IPS-18c (cell line): Measurements from ENCODE around the gene ABCC5.
"Not testable (repeated sequence)": the region's sequence is repeated elsewhere in the genome, so short reads cannot be mapped to it uniquely, and the experiment has no call there.

Experiments used
- H3K4me3 ChIP-seq: 2 replicates; pipeline ENCODE4 v1.7.0; 2013; ENCODE audit warnings: low read depth, mild to moderate bottlenecking, low read length, moderate library complexity; ENCODE audit not compliant: insufficient read depth
- H3K9me3 ChIP-seq: one replicate; pipeline ENCODE4 v1.6.1; 2013; ENCODE audit warnings: mild to moderate bottlenecking, low read length, moderate library complexity; ENCODE audit not compliant: control insufficient read depth, insufficient read depth

The ABCC5 gene

GRCh38 chr3:184017672-184018423 is at the start of gene ABCC5:
TSS of gene ABCC5 (minus strand) at chr3:184017884. CDS start at chr3:184014392, 3,492 bp downstream.
- H3K9me3 ChIP-seq: no peaks in the 10 kb centered on the region
- H3K4me3 ChIP-seq: peak within 1 kb of the TSS; percentile 100

DNA sequence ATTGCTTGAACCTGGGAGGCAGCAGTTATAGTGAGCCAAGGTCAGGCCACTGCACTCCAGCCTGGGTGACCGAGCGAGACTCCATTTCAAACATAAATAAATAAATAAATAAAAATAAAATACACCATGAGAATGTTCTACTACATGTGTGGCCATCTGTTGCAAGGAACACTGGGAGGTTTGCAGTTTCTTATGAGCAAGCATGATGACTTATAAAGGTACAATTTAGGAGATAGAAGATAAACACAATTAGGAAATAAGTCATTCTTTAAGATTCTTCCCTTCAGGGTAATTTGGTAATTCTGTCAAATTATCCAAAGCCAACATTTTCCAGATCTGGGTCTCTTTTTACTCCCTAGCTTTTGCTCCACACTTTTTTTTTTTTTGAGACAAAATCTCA is 48.5 kb upstream of the ABCC5 start:
- Histone ChIP-seq H3K9me3 (no peaks in the 10 kb centered on the region), H3K4me3 (no peak overlapping the region)

DNA sequence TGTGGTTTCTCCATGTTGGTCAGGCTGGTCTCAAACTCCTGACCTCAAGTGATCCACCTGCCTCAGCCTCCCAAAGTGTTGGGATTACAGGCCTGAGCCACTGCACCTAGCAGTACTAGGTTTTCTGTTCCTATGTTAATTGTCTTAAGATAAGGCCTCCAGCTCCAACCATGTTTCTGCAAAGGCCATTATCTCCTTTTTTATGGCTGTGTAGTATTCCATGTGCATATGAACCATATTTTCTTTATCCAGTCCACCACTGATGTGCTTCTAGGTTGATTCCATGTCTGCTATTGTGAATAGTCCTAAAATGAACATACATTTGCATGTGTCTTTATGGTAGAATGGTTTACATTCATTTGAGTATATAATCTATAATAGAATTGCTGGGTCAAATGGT is 45.0 kb upstream of the ABCC5 start:
- no peak overlapping the region for H3K4me3 ChIP-seq
- no peaks in the 10 kb centered on the region for H3K9me3 ChIP-seq

DNA sequence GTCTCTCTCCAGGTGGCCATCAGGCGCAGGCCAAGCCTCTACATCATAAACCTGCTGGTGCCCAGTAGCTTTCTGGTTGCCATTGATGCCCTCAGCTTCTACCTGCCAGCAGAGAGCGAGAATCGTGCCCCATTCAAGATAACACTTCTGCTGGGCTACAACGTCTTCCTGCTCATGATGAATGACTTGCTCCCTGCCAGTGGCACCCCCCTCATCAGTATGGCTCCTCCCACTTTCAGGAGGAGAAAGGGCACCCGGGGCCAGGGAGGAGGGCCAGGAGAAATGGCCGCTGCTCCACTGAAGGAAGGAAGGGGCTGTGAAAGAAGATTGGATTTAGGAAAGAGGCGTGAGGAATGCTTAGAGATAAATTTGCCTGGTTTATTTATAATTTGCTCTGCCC is 41.7 kb upstream of the ABCC5 start:
- H3K4me3 ChIP-seq: no peak overlapping the region
- H3K9me3 ChIP-seq: no peaks in the 10 kb centered on the region

- no peak overlapping the region for H3K4me3 ChIP-seq
Measured at GRCh38 chr3:184058029-184058428, 40.3 kb upstream of the ABCC5 start.

DNA sequence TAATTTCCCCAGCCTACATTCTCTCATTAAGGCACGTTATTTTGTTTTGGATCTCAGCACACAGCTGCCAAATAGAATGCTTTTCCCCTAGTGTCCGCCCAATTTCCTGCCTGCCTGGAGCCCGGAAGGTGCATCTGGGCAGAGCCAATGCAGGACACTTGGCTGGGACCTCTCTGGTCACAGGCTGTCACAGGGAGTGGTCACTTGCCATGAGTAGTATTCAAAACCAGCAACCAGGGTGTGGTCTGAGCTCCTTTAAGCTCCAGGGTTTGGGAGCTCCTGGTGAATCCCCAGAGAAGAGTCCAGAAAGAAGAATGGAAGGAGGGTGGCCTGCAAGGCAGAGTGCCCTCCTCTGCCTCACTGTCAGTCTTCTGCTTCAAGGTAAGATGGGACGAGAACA is 35.1 kb upstream of the ABCC5 start, which contains the start of gene HTR3C:
HTR3C (plus strand) TSS at position 281 of the 400 bp plus-strand sequence; CDS start at position 315, 34 bp downstream.
- no peaks in the 10 kb centered on the region for H3K9me3 ChIP-seq
- H3K4me3 ChIP-seq: no peak within 1 kb of the TSS

More at GRCh38 chr3:184058029-184058428, 40.3 kb upstream of the ABCC5 start:
- no peaks in the 10 kb centered on the region for H3K9me3 ChIP-seq

GRCh38 chr3:184050217-184050847 is 32.6 kb upstream of the ABCC5 start:
- Histone ChIP-seq H3K9me3 (no peaks in the 10 kb centered on the region), H3K4me3 (no peak overlapping the region)

DNA sequence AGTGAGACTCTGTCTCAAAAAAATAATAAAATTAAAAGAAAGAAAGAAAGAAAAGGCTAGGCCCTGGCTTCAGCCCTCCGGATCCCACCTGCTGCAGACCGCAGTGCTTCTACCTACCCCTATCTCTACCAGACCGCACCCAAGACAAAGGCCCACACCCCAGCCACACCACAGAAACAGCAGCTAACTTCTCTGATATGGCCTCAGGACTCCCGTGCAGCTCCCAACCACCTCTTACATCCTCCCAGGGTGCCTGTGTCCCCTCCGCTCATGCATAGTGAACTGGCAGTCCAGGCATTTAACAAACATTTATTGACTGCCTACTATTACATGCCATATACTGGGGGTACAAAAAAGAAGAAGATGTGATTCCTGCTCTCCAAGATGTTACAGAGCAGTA is 28.3 kb upstream of the ABCC5 start:
- no peak overlapping the region for H3K4me3 ChIP-seq
- H3K9me3 ChIP-seq: no peaks in the 10 kb centered on the region

DNA sequence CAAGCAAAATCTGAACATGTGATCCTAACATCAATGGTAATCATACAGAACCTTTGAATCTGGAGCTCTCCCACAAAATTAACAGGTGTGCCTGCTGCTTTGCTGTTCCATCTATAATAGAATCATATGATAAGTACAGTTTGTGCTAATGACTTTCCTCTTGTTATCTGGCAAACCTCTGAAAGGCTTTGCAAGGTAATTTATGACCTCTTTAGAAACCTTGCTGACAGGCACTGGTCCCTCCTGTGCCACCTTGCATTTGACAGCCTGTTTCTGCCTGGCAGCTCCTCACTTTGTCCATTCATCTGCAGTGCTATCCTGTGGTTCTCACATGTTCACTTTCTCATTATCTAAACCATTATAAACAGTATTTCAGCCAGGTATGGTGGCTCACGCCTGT is 24.9 kb upstream of the ABCC5 start:
- Histone ChIP-seq H3K9me3 (no peaks in the 10 kb centered on the region), H3K4me3 (no peak overlapping the region)

DNA sequence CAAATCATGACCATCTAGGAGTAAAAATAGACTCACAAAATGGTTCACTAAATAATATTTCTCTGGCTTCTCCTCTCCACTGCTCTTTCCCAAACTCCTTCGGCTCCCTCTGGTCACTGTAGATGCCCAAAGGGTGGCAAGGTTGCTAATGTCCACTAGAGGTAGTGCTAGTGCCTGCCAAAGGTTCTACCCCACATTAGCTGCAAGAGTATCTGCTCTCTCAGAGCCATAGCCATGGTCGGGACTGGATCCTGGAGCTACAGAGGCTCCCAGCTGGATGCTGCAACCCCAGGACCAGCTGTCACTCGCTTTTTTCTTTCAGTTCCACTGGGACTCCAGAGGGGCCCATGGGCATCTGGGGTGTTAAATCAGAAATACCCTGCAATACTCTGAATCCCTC is 22.3 kb upstream of the ABCC5 start:
- Histone ChIP-seq H3K9me3 (no peaks in the 10 kb centered on the region), H3K4me3 (no peak overlapping the region)

- Histone ChIP-seq H3K4me3 (no peak overlapping the region), H3K9me3 (no peaks in the 10 kb centered on the region)
Measured at GRCh38 chr3:184039414-184039813, 21.7 kb upstream of the ABCC5 start.

GRCh38 chr3:184038307-184038706 is 20.6 kb upstream of the ABCC5 start:
- H3K9me3 ChIP-seq, H3K4me3 ChIP-seq: not testable (repeated sequence)

DNA sequence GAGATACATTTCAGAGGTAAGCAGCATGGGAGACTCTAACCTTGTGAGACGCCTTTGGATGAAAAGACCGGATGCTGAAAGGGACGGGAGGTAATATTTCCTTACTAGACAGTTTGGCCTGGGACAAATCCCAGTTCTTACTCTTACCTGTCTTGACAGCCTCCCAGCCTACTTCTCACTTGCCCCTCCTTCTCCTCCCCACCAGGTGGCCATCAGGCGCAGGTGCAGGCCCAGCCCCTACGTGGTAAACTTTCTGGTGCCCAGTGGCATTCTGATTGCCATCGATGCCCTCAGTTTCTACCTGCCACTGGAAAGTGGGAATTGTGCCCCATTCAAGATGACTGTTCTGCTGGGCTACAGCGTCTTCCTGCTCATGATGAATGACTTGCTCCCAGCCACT is 20.1 kb upstream of the ABCC5 start:
- H3K9me3 ChIP-seq: no peaks in the 10 kb centered on the region
- H3K4me3 ChIP-seq: no peak overlapping the region

DNA sequence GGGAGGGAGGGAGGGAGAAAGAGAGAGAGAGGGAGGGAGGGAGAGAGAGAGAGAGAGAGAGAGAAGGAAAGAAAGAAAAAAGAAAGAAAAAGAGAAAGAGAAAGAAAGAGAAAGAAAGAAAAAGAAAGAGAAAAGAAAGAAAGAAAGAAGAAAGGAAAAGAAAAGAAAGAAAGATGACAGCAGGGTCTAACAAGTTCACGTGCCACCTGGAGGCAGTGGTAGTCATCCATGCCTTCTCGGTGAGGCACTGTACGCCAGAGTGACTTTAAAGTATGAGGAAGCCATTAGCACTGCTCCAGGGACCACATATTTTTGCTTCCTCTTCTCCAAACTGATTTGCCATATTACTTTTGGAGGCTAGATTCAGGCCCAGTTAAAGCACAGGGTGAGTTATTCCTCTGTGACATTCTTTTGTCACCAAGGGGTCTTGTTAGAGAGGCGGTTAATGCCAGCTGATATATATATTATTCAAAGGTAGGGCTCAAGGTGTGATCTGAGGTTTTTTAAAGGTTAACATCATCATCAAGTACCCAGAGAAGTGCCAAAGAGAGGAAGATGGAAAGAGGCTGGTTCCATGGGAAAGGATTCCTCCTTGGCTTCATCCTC is 13.6 kb upstream of the ABCC5 start, which contains the start of gene HTR3D:
HTR3D (plus strand) TSS at position 556 of the 606 bp plus-strand sequence; CDS start at position 556, 0 bp downstream.
- Histone ChIP-seq H3K9me3 (no peaks in the 10 kb centered on the region), H3K4me3 (no peak within 1 kb of the TSS)

DNA sequence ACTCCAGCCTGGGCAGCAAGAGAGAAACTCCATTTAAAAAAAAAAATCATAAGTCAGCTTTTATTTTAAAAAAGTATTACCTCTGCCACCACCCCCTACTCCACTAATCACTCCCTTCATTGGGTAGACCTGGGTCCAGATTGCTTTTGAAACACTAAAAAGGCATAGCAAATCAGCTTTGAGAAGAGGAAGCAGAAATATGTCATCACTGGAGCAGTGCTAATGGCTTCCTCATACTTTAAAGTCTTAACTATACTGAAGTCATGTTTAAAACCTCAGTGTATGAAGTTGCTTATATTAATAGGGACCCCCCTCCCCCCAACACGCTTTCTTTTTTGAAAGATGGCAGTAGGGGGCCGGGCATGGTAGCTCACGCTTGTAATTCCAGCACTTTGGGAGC is 12.9 kb upstream of the ABCC5 start:
- H3K9me3 ChIP-seq: no peaks in the 10 kb centered on the region
- H3K4me3 ChIP-seq: no peak overlapping the region

DNA sequence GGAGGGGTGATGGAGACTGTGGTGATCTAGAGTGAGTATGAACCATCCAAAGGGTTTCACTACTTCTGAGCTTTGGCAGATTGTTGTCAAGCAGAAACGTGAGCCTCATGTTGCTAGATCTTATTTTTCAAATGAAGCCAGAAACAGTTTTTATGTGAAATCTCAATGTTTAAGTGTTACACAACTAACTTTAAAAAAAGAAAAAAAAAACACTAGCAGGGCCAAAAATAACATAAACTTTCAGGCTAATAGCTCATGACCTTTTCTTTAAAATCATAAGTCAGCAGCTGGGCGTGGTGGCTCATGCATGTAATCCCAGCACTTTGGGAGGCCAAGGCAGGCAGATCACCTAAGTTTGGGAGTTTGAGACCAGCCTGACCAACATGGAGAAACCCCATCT is 11.8 kb upstream of the ABCC5 start:
- Histone ChIP-seq H3K4me3 (no peak overlapping the region), H3K9me3 (no peaks in the 10 kb centered on the region)

GRCh38 chr3:184028275-184028890 is 10.7 kb upstream of the ABCC5 start:
- not testable (repeated sequence) for H3K9me3 ChIP-seq, H3K4me3 ChIP-seq

DNA sequence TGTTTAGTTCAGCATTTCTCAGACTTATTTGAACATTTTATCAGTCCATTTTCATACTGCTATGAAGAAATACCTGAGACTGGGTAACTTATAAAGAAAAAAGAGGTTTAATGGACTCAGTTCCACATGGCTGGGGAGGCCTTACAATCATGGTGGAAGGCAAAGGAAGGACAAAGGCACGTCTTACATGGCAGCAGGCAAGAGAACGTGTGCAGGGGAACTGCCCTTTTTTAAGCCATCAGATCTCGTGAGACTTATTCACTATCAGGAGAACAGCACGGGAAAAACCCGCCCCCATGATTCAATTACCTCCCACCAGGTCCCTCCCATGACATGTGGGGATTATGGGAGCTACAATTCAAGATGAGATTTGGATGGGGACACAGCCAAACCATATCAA is 7.6 kb upstream of the ABCC5 start:
- H3K9me3 ChIP-seq: not testable (repeated sequence)

More for the DNA sequence above, 7.6 kb upstream of the ABCC5 start:
- not testable (repeated sequence) for H3K4me3 ChIP-seq
